Tibial nerve (tissue), 4 donors: ENCODE data around the gene SLC66A2. TPM values are rescaled to one million over a fixed set of nuclear protein-coding genes. Genes with fewer than 3 reads are reported as not detected.

Experiments used
- DNase-seq, 2 donors: peaks; one replicate each; pipeline ENCODE4 v3.0.0-alpha.2; 2019; ENCODE audit warnings: low spot score in 2 of 2
- H3K27ac ChIP-seq, 4 donors: fragments of 200-600 bp; sonication (generic) in 3 of 4; one replicate each; pipeline ENCODE4 v1.5.1; 2017 to 2019; ENCODE audit warnings: mild to moderate bottlenecking in 1 of 4
- H3K27me3 ChIP-seq, 2 donors: fragments of 200-600 bp; sonication (generic) in 1 of 2; one replicate each; pipeline versions ENCODE4 v1.5.1 to v1.6.0; 2017 to 2019
- H3K36me3 ChIP-seq, 3 donors: fragments of 200-600 bp; sonication (generic); one replicate each; pipeline ENCODE4 v1.5.1; 2018 to 2019
- H3K4me1 ChIP-seq, 4 donors: fragments of 200-600 bp; sonication (generic) in 3 of 4; one replicate each; pipeline ENCODE4 v1.5.1; 2017 to 2019
- H3K4me3 ChIP-seq, 4 donors: fragments of 200-600 bp; sonication (generic) in 3 of 4; one replicate each; pipeline ENCODE4 v1.5.1; 2017 to 2019; ENCODE audit warnings: mild to moderate bottlenecking in 1 of 4, moderate library complexity in 1 of 4
- H3K9me3 ChIP-seq, 4 donors: fragments of 200-600 bp; sonication (generic) in 3 of 4; one replicate each; pipeline ENCODE4 v1.5.1; 2017 to 2019
- CTCF ChIP-seq, 5 experiments: fragments of 200-600 bp in 3 of 5; fragments of 450-650 bp in 2 of 5; sonication (generic) in 3 of 5; IDR thresholded peaks; one replicate each; pipeline ENCODE4 v1.5.1; 2016 to 2019; ENCODE audit warnings: antibody characterized with exemption in 5 of 5, mild to moderate bottlenecking in 3 of 5, moderate library complexity in 2 of 5
- EP300 ChIP-seq, 2 donors: sonication (generic); formaldehyde crosslinking; IDR thresholded peaks; one replicate each; pipeline ENCODE4 v1.6.1; 2017; ENCODE audit warnings: antibody characterized with exemption in 2 of 2, mild to moderate bottlenecking in 1 of 2
- POLR2A ChIP-seq, 2 donors: fragments of 450-650 bp; IDR thresholded peaks; one replicate each; pipeline ENCODE4 v1.6.1; 2017; ENCODE audit warnings: antibody characterized with exemption in 2 of 2, mild to moderate bottlenecking in 2 of 2, moderate library complexity in 2 of 2
- WGBS, 2 donors: methylation state at CpG; one replicate each; pipeline ENCODE4 v1.1.5; 2018; 5-methylcytosine and 5-hydroxymethylcytosine counted together
- total RNA-seq, 4 donors: library from RNA; depleted of rRNA; stranded (reverse); fragments of >200 nt; gene quantifications; one replicate each; pipeline ENCODE4 v1.1.0, GENCODE V29; 2016

The SLC66A2 gene
- total RNA-seq, 4 donors from 2014 or later: 112 to 361 (median 222) TPM

GRCh38 chr18:79922971-79923411 lies 28.5 kb downstream of the SLC66A2 start:
- H3K4me1 ChIP-seq: peaks cover 0 to 5% (median 0%) of the 10 kb centered on the region in 4 donors
- no peaks in the 10 kb centered on the region for H3K27me3 ChIP-seq
- no peak for DNase-seq
- no peak overlapping the region for H3K27ac ChIP-seq
- no peak for TF ChIP-seq EP300 (IDR thresholded peaks at IDR 0.05)
- no peak for TF ChIP-seq POLR2A (IDR thresholded peaks at IDR 0.05)
- no peak for TF ChIP-seq CTCF (IDR thresholded peaks at IDR 0.05)
- H3K9me3 ChIP-seq: no peaks in the 10 kb centered on the region
- 88 to 90% methylated on average over 16 to 17 of the region's 17 CpGs for WGBS, 2 donors
- no peak overlapping the region for H3K4me3 ChIP-seq
- peaks cover 0 to 65% (median 0%) of the 10 kb centered on the region in 3 donors for H3K36me3 ChIP-seq

- Histone ChIP-seq H3K27ac (no peak overlapping the region), H3K4me3 (no peak overlapping the region), H3K9me3 (no peaks in the 10 kb centered on the region), H3K4me1 (peaks cover 0 to 5% (median 0%) of the 10 kb centered on the region in 4 donors), H3K27me3 (no peaks in the 10 kb centered on the region), H3K36me3 (peaks cover 0 to 65% (median 0%) of the 10 kb centered on the region in 3 donors)
- DNase-seq: no peak
- TF ChIP-seq POLR2A (IDR thresholded peaks at IDR 0.05) (no peak), CTCF (IDR thresholded peaks at IDR 0.05) (no peak), EP300 (IDR thresholded peaks at IDR 0.05) (no peak)
- WGBS, 2 donors: 96 to 97% methylated on average over 24 of the region's 24 CpGs
Measured at GRCh38 chr18:79921984-79922965, 29.2 kb downstream of the SLC66A2 start.

GRCh38 chr18:79919089-79919488 lies 32.4 kb downstream of the SLC66A2 start:
- no peak overlapping the region for H3K27ac ChIP-seq
- H3K4me3 ChIP-seq: no peak overlapping the region
- peaks cover 0 to 72% (median 0%) of the 10 kb centered on the region in 3 donors for H3K36me3 ChIP-seq
- DNase-seq: no peak
- no peaks in the 10 kb centered on the region for H3K4me1 ChIP-seq
- WGBS, 2 donors: 97 to 98% methylated on average over 19 of the region's 19 CpGs
- TF ChIP-seq EP300 (IDR thresholded peaks at IDR 0.05): no peak
- no peak for TF ChIP-seq CTCF (IDR thresholded peaks at IDR 0.05)
- TF ChIP-seq POLR2A (IDR thresholded peaks at IDR 0.05): no peak
- H3K27me3 ChIP-seq: no peaks in the 10 kb centered on the region
- no peaks in the 10 kb centered on the region for H3K9me3 ChIP-seq

GRCh38 chr18:79918615-79919011 lies 32.8 kb downstream of the SLC66A2 start:
- Histone ChIP-seq H3K27ac (no peak overlapping the region), H3K36me3 (peaks cover 0 to 71% (median 0%) of the 10 kb centered on the region in 3 donors), H3K4me1 (no peaks in the 10 kb centered on the region), H3K4me3 (no peak overlapping the region), H3K9me3 (no peaks in the 10 kb centered on the region), H3K27me3 (no peaks in the 10 kb centered on the region)
- no peak for DNase-seq
- 93 to 100% methylated on average over 3 to 11 of the region's 20 CpGs for WGBS, 2 donors
- TF ChIP-seq POLR2A (IDR thresholded peaks at IDR 0.05) (no peak), EP300 (IDR thresholded peaks at IDR 0.05) (no peak), CTCF (IDR thresholded peaks at IDR 0.05) (no peak)
